K562 (cell line): ENCODE results near the gene CEP250.
"Not testable (repeated sequence)": the region's sequence is repeated elsewhere in the genome, so short reads cannot be mapped to it uniquely, and the experiment has no call there.

Experiments used
- CTCF ChIP-seq, 3 experiments: IDR thresholded peaks in 2 of 3; conservative IDR thresholded peaks in 1 of 3; 2 replicates each; pipeline ENCODE4 v1.5.1; 2011 to 2012; ENCODE audit warnings: low read length in 3 of 3, mild to moderate bottlenecking in 3 of 3, control low read depth in 2 of 3, improper control_type of control experiment in 1 of 3, inconsistent platforms in 1 of 3, low read depth in 1 of 3, mixed read lengths in 1 of 3, moderate library complexity in 1 of 3; ENCODE audit not compliant: insufficient read depth in 2 of 3
- DNMT1 ChIP-seq: fragments of 450-650 bp; IDR thresholded peaks from 2 replicates; pipeline ENCODE4 v1.6.1; 2016; ENCODE audit warnings: antibody characterized with exemption, mild to moderate bottlenecking
- FOXJ3 ChIP-seq: sonication (generic); formaldehyde crosslinking; IDR thresholded peaks from 2 replicates; pipeline ENCODE4 v1.4.0; 2020; ENCODE audit warnings: mild to moderate bottlenecking, missing genetic modification reagents
- GATA2 ChIP-seq: sonication (generic); formaldehyde crosslinking; IDR thresholded peaks from 2 replicates; pipeline ENCODE4 v1.4.0; 2020; ENCODE audit warnings: mild to moderate bottlenecking, missing genetic modification reagents
- NR1H2 ChIP-seq: sonication (generic); formaldehyde crosslinking; IDR thresholded peaks from 2 replicates; pipeline ENCODE4 v1.4.0; 2020; ENCODE audit warnings: mild to moderate bottlenecking, missing genetic modification reagents
- POLR2A ChIP-seq: fragments of 450-650 bp; conservative IDR thresholded peaks from 2 replicates; pipeline ENCODE4 v1.6.1; 2016
- POLR2AphosphoS5 ChIP-seq: IDR thresholded peaks from 2 replicates; pipeline ENCODE4 v1.6.1; 2011; ENCODE audit warnings: mild to moderate bottlenecking, low read depth, low read length, moderate library complexity; ENCODE audit not compliant: control insufficient read depth, insufficient read depth
- ZNF398 ChIP-seq: fragments of 250-450 bp; sonication (Bioruptor Pico); IDR thresholded peaks from 2 replicates; pipeline ENCODE4 v1.8.0; 2021; ENCODE audit warnings: moderate library complexity, mild to moderate bottlenecking, inconsistent platforms

GRCh38 chr20:35517767-35518166, 62.4 kb downstream of the CEP250 start:
- not testable (repeated sequence) for TF ChIP-seq POLR2AphosphoS5; CTCF (IDR thresholded peaks at IDR 0.05 in 2 of 3, conservative IDR thresholded peaks at IDR 0.05 in 1 of 3; ENCODE audit: insufficient read depth in 2 of 3, low read depth in 1 of 3, low read length in 3 of 3); ZNF398 (CRISPR knock-in tag); NR1H2 (CRISPR knock-in tag); GATA2 (CRISPR knock-in tag); DNMT1; FOXJ3 (CRISPR knock-in tag); POLR2A
